ENCODE measurements around the gene TANC1.
"Not testable (repeated sequence)": the region's sequence is repeated elsewhere in the genome, so short reads cannot be mapped to it uniquely, and the experiment has no call there.

Gene TANC1

DNA sequence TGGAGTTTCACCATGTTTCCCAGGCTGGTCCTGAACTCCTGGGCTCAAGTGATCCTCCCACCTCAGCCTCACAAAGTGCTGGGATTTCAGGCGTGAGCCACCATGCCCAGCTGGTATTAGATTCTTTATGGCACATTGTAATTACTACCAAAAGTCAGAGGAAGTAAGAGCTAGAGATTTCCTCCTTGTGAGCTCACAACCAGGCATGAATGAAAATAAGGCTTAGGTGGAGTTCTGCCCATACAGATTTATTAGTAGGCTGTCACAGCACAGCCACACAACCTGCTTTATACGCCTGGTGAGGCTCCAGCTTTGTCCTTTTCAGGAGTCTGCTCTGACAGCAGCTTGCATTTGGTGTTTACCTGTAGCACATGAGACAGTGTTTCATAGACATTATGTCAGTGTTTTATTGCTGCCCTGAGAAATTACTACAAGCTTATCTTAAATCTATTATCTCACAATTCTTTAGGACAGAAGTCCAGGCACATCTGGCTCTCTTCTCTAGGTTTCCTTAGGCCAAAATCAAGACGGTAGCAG lies 156.6 kb downstream of the TANC1 start:
- no peak for DNase-seq

DNA sequence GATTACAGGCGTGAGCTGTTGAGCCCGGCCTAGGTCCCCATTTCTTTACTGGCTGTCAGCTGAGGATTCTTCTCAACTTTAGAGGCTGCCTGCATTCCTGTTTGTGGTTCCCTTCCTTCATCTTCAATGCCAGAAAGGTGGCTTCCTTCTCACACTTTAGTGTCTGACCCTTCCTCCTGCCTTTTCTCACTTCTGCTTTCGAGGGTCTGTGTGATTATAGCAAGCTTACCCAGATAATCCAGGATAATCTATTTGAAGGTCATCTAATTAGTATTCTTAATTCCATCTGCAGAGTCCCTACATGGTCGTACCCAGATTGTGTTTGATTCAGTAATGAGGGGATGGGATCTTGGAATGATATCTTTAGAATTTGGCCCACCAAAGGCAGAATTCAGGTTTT lies 157.4 kb downstream of the TANC1 start:
- DNase-seq, result no peak

DNA sequence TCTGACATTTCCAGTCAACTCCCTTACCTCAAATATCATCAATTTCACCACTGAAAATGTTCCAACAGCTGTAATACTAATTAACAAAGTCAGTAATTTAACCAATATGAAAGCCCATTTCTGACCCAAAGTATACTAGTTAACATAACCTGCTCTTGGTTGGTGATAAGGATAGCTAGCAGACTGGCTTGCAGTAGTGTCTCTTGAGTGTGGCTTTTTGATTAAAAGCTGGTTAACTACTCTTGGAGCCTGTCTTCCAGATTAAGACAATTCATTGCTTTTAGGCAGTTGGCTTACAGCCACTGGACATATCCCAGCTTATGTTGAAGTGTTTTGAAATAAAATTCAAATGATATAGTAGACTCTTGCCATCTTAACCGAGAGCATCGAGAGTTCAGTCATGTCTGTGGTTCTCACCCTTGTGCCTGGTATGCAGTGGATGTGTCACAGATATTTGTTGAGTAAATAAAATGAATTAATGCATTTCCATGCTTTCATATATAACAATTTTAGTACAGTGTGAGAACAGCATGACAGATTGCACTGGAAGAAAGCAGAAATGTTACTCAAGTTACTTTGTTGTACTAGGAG lies 158.1 kb downstream of the TANC1 start:
- DNase-seq, result no peak

DNA sequence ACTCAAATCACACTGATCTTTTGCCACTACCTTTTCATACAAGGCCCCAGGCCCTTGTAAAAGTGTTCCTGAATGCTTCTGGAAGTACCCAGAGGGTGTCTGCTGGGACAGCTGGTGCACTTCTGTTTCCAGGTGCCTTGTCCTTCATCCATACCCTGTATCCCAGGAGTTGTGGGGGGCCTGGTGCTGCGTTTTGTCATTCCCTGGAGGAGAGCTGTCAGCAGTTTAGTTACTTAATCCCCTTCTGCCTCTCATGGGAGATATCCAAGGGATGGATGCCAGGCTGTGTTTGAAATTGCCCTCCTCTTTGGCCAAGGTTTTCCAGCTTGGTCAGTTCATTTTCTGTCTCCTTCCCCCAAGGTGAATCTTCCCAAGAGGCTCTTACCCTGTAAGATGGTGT lies 159.8 kb downstream of the TANC1 start:
- no peak for DNase-seq

DNA sequence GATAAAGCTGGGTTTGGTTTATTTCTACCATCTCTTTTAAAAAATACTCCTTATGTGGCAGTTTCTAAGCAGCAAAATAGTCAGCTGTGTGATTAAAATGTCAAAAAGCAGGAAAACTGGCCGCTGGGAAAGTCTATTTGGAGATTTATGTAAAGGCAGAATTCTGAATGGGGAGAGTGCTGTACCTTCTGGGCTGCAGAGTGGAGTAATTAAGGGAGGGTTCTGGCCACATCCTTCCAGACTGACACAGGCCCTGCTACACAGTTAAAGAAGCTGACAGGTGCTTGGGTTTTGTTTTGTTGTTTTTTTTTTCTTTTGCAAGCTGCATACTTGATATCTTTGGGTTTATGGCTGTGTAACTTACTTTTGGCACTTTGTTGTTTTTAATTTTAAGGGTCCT lies 160.8 kb downstream of the TANC1 start:
- DNase-seq, result no peak

DNA sequence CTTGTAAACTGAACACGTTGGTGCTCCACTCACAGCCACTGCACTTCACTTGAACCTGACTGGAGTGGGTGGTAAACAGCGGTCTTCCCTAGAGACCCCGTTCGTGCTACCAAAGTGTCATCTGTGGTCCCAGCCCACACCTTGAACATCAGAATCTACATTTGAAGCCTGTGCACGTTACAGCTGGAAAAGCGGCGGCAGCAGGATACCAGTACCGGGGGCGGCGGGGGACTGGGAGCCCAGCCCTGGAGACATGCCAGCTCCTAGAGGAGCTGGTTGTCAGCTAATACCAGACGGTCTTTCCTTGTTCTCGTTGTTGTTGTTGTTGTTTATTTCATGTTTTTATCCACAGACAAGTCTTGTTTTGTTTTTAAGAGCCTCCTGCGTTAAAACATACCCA lies 161.4 kb downstream of the TANC1 start:
- no peak for DNase-seq

DNA sequence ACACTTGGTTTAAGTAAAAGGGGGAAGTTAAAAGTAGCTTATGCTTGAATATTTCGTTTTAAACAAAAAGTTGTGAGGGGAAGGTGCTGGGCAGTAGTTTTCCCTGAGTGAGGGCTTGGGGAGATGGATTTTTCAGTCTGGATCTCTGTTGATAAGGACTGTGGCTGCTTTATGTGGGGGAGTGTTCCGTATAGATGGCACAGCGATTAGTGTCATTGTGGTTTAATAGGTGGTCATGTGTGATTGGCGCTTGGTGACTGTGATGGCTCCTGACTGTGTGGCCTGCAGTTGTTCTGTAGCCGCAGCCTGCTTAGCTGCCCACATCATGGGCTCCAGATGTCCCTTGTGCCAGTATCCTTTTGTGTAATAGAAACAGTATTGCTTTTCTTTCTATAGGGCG lies 161.9 kb downstream of the TANC1 start:
- no peak for DNase-seq

DNA sequence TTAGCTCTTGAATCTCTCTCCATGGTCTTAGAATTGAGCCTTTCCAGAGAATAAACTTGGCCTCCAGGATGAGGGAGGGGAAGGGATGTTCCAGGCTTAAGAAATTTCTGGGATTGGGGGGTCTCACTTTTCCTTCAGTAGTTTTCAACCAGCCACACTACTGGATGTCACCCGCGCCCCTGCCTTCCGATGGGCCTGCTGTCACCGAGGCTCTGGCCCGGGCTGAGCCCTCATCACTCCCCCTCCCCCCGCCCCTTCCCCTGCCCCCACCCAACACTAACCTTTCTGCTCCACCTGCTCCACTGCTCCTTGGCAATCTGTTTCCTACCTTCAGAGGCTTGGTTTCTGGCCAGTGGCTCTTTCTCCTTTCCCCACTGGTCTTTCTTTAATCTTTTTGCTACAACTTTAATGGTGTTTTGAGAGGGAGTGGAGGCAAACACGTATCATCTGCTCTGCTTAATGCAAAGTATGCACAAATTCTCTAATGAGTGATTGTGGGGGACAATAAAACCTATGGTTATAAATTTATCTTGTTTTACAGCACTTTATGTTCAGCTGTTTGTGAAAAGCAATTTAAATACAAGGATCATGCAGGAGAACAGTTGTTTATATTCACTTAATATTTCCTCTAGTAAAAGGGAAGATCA lies 162.9 kb downstream of the TANC1 start:
- no peak for DNase-seq

DNA sequence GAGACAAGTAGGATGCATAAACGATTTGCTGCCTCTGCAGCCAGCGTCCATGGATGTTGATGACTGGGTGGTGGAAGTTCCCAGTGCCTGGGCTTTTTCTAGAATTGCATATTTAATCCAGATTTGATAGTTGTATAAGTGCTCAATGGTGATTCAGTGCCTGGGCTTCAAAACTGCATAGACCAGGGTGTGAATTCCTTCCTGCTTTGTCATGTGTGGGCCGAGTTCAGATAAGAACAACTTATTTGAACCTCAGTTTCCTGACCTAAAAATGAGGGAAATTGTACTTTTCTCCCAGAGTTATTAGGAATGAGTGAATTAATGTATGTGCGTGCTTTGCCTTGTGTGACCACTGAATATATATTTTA lies 163.5 kb downstream of the TANC1 start:
- no peak for DNase-seq

DNA sequence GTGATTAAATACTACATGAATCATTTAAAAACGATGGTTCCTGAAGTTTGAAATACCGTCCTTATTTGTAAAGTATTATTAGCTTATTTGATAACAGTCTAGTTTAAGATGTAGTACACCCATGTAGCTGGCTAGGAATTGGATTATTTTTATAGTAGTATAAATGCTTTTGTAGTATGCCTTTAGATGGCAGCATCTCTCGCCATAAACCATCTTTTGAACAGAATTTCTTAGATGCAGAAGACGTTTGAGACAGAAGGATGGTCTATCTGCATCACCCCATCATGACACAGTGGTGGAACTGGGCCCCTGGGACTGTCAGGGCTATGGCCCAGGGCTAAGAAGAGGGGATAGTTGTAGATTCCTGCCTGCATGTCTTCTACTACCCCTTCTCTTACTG lies 165.4 kb downstream of the TANC1 start:
- DNase-seq, result no peak

DNA sequence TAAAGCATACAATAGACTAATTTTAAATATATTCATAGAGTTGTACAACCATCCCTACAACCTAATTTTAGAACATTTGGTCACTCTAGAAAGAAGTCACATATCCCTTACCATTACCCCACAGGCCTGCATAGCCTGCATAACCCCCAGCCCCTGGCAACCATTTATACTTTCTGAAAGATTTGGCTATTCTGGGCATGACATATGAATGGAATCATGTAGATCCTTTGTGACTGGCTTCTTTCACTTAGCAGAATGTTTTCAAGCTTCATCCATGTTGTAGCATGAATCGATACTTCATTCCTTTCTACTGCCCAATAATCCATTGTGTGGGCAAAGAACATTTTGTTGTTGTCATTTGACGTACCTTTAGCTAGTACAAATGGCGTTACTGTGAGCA lies 166.5 kb downstream of the TANC1 start:
- no peak for DNase-seq

DNA sequence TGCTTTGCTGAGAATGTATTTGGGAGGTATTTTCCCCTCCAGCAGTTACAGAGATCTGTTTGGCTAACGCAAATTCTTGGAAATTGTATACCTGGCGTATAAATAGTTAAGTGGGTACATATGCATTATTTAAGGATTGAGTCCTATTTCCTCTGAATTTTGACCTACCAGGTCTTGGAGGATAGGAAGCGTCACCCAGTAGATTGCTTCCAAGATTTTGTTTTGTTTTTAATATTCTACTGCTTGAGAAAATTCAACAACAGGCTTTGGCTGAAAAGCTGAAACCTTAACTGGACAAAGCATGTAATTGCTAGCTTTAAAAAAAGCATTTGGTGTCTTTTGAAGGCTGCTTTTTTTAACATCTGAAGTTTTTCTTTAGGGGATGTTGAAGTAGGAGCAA lies 168.0 kb downstream of the TANC1 start:
- no peak for DNase-seq

DNA sequence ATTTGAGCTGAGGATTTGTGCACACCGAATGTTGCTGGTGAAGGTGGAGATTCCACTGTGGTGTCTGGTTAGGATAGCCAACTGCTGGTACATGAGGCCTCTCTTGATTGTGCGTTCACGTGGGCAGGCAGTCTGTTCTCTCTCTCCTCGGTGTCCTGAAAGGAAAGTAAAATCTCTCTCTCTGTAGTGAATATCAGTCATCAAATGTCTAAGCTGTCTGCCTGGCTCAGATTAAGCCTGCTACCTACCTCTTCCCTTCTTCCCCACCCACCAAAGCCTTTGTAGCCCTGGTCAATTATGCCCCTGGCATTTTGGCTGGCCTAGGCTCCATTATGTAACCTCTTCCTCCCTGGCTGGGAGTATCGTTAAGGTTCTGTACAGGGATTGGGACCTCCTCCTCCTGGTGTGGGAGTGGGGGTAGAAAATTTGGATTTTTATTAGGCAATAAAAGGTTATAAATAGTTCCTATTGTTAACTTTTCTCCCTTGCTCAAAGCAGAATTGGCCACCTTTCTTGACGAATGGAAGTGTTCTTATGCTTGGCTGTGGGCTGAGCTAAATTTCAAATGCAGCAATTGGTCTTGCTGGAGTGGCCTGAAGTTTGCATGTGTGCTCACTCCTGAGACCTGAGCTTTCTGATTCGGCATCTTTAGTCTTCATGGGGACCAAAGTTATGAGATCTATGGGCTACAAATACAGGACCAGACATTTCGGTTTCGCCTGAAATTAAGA lies 169.2 kb downstream of the TANC1 start:
- no peak for DNase-seq

DNA sequence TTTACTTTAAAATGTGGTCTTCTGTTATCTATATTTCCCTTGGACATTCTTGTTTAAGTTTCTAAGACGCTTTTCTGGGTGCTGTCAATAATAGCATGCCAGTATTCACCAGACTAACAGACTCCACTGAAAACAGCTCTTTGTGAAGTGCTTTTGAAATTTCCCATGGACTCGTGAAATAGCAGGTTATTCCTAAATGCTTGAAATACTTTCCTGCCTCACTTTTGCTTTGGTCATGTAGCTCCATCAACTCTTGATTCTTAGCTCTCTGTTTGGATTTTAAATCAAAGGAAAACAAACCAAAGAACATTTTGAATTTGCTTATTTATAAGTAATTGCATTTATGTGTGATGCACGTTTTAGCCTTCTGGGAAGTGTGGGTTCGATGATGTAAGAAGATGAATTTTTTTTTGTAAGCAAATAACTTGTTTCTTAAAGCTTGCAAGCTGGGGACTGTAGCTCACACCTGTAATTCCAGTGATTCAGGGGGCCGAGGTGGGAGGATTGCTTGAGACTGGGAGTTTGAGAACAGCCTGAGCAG lies 170.3 kb downstream of the TANC1 start:
- no peak for DNase-seq

DNA sequence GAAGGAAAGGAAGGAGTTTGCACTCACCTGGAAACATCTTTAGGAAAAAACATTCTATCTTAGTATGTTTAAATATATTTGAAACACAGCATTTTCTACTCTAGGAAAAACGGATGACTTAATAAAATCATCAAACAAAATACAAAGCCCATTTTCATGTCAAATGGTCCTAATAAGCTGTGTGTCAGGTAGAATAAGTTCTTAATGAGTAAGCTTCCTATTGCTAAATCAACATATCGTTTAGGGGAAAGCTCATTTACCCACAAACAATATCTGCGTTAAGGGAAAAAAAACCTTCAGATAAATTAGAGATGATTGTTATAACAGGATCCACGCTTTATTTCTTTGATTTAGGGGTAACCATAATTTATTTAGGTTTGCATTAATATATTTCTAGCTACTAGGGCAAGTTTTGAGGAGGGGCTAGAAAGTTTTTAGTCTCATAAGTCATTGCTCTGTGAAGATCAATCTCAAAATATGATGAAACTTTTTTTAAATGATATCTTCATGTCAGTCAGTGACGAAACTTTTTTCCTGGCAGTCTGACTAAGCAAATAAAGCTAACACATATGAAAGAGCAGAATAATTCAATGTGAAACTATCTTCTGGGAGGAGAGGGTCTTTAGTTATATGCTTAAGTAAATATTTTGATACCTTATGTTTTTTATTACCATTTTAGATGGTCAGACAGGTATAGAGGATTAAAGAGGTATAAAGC lies 170.9 kb downstream of the TANC1 start:
- DNase-seq, result no peak

DNA sequence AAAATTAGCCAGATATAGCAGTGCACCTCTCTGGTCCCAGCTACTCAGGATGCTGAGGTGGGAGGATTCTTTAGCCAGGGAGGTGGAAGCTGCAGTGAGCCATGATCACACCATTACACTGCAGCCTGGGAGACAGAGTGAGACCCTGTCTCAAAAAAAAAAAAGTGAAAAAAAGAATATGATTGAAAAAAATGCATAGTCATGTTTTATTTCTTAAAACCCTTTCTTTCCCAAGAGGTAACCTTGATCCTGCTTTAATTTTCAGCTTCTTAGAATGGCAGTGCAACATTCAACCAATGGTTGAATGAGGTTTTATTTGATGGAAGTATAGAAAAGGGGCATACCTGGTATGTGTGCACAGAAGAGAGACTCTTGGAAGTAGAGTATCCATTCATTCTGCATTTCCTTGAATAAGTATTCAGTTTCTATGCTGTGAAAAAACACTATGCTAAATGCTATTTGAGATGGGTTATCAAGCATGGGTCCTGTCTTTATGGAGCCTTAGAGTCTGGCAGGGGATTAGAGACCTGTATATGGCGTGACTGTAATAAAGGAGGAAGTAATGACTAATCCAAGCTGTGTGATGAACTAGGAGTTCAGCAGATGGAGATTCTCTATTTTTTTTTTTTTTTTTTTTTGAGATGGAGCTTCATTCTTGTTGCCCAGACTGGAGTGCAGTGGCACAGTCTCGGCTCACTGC lies 171.8 kb downstream of the TANC1 start:
- DNase-seq, result no peak

DNA sequence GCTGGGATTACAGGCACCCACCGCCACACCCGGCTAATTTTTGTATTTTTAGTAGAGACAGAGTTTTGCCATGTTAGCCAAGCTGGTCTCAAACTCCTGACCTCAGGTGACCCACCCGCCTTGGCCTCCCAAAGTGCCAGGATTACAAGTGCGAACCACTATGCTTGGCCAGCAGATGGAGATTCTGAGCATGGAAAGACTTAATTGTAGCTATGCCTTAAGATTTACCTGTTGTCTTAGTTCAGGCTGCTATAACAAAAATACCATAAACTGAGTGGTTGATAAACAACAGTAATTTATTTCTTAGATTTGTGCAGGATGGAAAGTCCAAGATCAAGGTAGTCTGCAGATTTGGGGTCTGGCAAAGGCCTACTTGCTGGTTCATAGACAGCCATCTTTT lies 172.4 kb downstream of the TANC1 start:
- not testable (repeated sequence) for DNase-seq

DNA sequence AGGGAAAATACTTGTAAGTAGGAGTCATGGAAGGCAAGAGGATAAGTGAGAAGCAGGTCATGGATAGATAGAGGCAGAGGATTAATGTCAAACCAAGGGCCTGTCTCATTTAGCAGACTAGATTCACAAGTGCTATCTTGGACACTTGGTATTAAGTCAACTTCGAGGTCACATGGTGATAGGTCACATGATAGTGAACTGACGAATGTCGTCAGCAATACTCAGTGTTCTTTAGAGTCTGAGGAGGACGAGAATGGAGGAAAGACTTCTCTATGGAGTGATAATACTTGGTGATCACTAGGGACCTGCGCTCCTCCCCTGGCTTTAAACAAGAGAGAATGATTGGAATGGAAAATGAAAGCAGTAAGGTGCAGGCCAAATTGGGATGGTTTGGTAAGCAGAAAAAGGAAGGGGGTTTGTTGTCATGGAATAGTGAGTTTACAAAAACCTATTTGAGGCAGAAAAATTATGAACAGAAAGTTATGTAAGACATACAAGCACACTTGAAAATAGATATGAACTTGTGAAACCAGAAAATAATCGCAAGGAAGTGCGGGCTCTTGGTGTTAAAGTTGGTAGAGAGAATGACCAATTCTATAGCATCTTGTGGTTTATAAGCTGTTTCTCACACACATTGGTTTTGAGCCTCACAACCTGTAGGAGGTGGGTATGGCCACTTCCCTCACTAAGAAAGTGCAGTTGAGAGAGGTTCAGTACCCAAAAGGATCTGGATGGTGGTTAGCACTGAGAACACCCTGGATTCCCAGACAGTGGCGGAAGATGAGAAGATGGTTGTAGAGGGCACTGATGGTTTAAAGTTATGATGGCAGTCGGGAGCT lies 176.6 kb downstream of the TANC1 start:
- DNase-seq, result no peak

DNA sequence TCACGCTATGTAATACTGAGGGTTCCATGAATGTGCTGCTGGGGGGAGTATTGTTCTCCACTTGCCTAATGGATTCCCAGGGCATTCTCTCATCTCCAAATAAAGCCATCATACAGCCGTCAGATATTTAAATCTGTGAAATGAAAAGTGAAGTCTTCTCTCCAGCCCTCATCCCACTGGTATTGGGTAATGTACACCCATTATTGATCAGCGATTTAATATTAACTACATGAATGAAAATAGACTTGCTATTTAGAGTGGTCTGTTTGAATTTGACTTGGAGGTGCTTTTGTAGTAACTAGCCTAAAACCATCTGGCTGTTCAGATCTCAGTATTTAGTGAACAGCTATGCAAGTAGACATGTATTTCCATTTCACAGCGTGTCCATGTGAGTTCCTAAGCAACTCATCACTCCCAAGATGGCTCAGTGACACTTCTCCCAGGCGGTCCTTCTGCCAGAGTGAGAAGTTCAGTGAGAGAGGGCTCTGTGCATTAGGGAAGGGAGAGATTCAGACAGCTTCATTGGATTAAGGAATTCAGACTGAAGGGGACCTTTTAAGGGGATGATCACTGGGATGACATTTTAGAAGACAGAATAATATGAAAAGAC lies 177.4 kb downstream of the TANC1 start:
- no peak for DNase-seq

DNA sequence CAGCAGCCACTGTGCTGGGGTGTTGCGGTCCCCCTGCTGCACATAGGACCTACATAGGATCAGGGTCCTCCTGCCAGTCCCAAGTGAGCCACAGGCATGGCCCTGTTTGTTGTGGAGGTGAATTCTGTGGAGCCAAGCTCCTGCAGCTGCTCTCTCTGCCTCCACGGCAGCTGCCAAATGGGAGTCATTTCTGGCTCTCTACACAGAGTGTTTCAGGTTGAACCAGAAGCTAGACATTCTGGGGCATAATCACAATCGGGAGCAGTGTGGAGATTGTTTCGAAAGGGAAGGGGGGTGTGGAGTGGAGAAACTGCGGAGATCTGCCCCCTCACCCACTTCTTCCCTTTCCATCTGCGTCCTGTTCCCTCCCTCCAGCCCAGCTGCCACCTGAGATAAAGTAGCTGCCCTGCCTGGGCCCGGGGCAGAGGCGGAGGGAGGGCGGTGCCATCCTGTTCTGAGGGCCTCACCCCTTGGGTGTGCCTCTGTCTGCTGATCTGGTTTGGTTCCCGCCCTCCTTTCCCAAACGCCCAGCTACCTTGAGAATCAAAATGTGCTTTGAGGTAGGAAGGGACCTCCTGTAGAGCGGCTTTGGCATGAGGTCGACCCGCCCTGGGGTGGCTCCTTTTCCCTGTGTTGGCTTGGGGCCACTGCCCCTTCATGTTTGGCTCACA lies 178.7 kb downstream of the TANC1 start:
- DNase-seq, result no peak

DNA sequence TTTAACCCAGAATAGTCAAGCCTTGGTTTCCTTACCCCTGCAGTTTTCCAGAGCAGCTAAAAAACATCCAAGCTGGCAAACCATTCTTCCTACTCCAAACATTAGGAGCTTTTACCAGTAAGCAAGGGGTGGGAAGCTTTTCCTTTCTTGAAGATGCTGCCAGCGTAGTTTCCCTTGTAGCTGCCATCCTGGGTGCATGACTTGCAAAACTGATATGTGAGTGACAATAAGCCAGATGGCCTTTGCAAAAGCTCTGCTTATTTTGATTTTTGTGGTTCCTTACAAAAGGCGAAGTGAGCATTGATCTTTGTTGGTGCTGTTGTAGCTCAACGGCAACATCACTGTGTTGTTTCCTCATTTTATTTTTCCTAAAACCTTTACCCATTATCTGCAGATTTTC lies 179.2 kb downstream of the TANC1 start:
- DNase-seq, result no peak
